Left ventricle myocardium inferior (tissue), 1 donor: ENCODE data around the gene FAM131B. TPM values are rescaled to one million over a fixed set of nuclear protein-coding genes. Genes with fewer than 3 reads are reported as not detected.

ENCODE experiments used
- DNase-seq: peaks from one replicate; pipeline ENCODE4 v3.0.0-alpha.2; 2020
- H3K27ac ChIP-seq: fragments of 200-600 bp; replicated peaks from 2 replicates; pipeline ENCODE4 v1.8.0; 2021
- H3K27me3 ChIP-seq: fragments of 200-600 bp; 2 replicates; pipeline ENCODE4 v1.8.0; 2021; ENCODE audit warnings: low read depth
- H3K36me3 ChIP-seq: fragments of 200-600 bp; 2 replicates; pipeline ENCODE4 v1.8.0; 2021
- H3K4me1 ChIP-seq: fragments of 200-600 bp; 2 replicates; pipeline ENCODE4 v1.8.0; 2021
- H3K4me3 ChIP-seq: fragments of 200-600 bp; 2 replicates; pipeline ENCODE4 v1.8.0; 2021; ENCODE audit warnings: mild to moderate bottlenecking, moderate library complexity
- H3K9me3 ChIP-seq: fragments of 200-600 bp; replicated peaks from 2 replicates; pipeline ENCODE4 v1.8.0; 2021
- CTCF ChIP-seq: fragments of 200-600 bp; IDR thresholded peaks from 2 replicates; pipeline ENCODE4 v1.8.0; 2021; ENCODE audit warnings: antibody characterized with exemption, mild to moderate bottlenecking, borderline replicate concordance
- intact Hi-C: fragments of 100-400 bp; cut with micrococcal nuclease; formaldehyde crosslinking; loops from one replicate; pipeline ENCODE4 v1.11.0; 2022
- total RNA-seq: library from RNA; stranded (reverse); fragmentation: NEBNext Ultra II Directional; extraction: Animal tissue kit (Norgen Biotek cat#: 25700); gene quantifications from one replicate; pipeline ENCODE4 v1.2.1, GENCODE V29; 2021
- donor health status: DM: no; HTN: yes; CAD: no; lungs with severe emphysema.

FAM131B gene
- total RNA-seq, 1 donor from 2014 or later, result 0.47 TPM

- no peaks in the 10 kb centered on the region for H3K27me3 ChIP-seq
- TF ChIP-seq CTCF, result no peak
- no peak overlapping the region for H3K4me3 ChIP-seq
- peaks cover 23% of the 10 kb centered on the region for H3K4me1 ChIP-seq
- H3K36me3 ChIP-seq, result no peaks in the 10 kb centered on the region
- H3K27ac ChIP-seq, result no peak overlapping the region
- no peaks in the 10 kb centered on the region for H3K9me3 ChIP-seq
- no peak for DNase-seq
- intact Hi-C loops, result no loop called here
Measured at GRCh38 chr7:143376396-143376795, 13.9 kb upstream of the FAM131B start.

DNA sequence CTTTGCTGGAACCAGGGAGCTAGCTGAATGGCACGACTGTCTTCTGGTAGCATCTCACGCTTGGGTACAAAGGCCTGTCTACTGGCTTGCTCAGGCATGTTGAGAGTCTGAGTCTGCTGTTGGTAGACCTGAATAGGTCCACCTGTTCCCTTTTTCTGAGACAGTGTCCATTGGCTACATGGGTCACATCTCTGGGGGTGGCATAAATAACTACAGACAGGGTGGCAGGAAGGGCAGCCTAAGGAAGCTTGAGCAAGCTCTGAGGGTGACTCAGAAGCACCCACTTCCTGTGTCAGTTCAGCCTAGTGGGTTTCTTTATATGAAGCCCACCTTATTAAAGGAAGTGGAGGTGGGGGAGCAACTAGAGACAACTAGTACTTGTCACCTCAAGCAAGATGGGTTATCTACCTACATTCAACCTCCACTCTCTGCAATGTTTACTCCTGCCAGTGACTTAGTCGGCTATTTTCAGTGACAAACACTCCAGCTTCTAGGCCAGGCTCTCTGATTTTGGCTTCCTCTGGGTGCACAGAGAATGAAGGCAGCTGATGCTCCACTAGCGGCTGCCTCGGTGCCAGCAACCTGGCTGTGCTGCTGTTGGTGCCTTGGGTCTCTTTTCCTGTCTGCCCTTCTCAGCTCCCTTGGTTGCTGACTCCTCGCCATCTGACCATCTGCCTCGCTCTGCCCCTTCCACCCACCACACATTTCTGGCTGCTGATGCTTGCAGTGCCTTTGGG is 13.0 kb upstream of the FAM131B start:
- intact Hi-C loops, result no loop called here
- TF ChIP-seq CTCF, result no peak
- no peaks in the 10 kb centered on the region for H3K27me3 ChIP-seq
- H3K4me1 ChIP-seq, result peaks cover 17% of the 10 kb centered on the region
- H3K27ac ChIP-seq, result no peak overlapping the region
- no peak for DNase-seq
- H3K36me3 ChIP-seq, result no peaks in the 10 kb centered on the region
- H3K4me3 ChIP-seq, result no peak overlapping the region
- no peaks in the 10 kb centered on the region for H3K9me3 ChIP-seq

DNA sequence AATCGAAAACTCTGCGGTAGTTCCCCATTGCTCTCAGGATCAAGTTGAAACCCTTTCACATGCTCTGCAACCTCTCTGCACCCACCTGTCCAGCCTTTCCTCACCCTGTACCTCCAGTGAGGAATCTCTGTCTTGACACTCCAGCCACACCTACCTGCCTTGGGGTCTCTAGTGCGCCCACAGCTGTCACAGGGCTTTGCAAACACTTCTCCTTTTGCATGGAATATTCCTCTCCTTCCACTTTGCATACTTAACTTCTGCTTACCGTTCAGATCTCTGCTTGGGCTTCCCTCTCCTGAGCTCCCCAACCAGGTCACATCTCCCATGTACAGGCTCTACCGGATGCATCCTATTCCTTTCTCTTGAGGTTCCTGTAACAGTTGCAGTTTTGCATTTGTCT is 12.0 kb upstream of the FAM131B start:
- Histone ChIP-seq H3K27ac (no peak overlapping the region), H3K4me1 (peaks cover 8% of the 10 kb centered on the region)
- intact Hi-C loops, result no loop called here

GRCh38 chr7:143373255-143373794 is 10.8 kb upstream of the FAM131B start:
- no peak overlapping the region for H3K27ac ChIP-seq
- no peaks in the 10 kb centered on the region for H3K36me3 ChIP-seq
- H3K9me3 ChIP-seq, result no peaks in the 10 kb centered on the region
- H3K4me1 ChIP-seq, result no peaks in the 10 kb centered on the region
- intact Hi-C loops, result no loop called here
- H3K4me3 ChIP-seq, result no peak overlapping the region
- H3K27me3 ChIP-seq, result peaks cover 14% of the 10 kb centered on the region
- no peak for TF ChIP-seq CTCF
- DNase-seq, result no peak

More for the DNA sequence above, 12.0 kb upstream of the FAM131B start:
- Histone ChIP-seq H3K27me3 (peaks cover 9% of the 10 kb centered on the region), H3K36me3 (no peaks in the 10 kb centered on the region), H3K4me3 (no peak overlapping the region), H3K9me3 (no peaks in the 10 kb centered on the region)
- no peak for DNase-seq
- no peak for TF ChIP-seq CTCF

GRCh38 chr7:143372070-143372469 is 9.6 kb upstream of the FAM131B start:
- Histone ChIP-seq H3K27ac (no peak overlapping the region), H3K36me3 (no peaks in the 10 kb centered on the region), H3K9me3 (no peaks in the 10 kb centered on the region), H3K4me3 (no peak overlapping the region), H3K4me1 (no peaks in the 10 kb centered on the region), H3K27me3 (peaks cover 20% of the 10 kb centered on the region)
- no peak for TF ChIP-seq CTCF
- DNase-seq, result peak; percentile 58
- intact Hi-C loops, result no loop called here
